ENCODE results near the gene BRSK1. TPM values are rescaled to one million over a fixed set of nuclear protein-coding genes. Genes with fewer than 3 reads are reported as not detected.

The BRSK1 gene
- total RNA-seq, 1 donor from 2014 or later: 23.9 TPM

DNA sequence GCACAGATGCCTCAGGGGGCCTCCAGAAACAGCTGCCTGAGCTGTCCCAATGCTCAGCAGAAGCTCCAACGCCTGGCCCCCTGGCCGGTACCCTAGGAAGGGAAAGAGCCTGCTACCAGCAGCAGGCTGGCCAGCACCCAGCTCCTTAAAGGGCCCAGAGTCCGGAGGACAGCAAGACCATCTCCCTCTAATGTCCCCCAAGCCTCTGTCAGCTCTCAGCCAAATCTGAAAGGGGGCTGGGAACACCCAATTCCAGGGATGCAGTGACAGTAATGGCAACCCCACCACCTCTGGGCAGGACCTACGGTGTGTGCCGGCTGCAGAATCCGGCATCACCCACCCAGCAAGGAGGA, 29.2 kb upstream of the BRSK1 start:
- H3K27me3 Mint-ChIP-seq (ENCODE audit: unreplicated experiment): no peaks in the 10 kb centered on the region
- H3K4me1 Mint-ChIP-seq (ENCODE audit: unreplicated experiment): peaks cover 45% of the 10 kb centered on the region
- no peaks in the 10 kb centered on the region for H3K36me3 Mint-ChIP-seq (ENCODE audit: unreplicated experiment)
- no peaks in the 10 kb centered on the region for H3K9me3 Mint-ChIP-seq (ENCODE audit: unreplicated experiment)
- H3K4me3 Mint-ChIP-seq (ENCODE audit: unreplicated experiment): no peak overlapping the region
- H3K27ac Mint-ChIP-seq (ENCODE audit: unreplicated experiment): no peak overlapping the region
- no peak for DNase-seq (ENCODE audit: extremely low spot score, unreplicated experiment)
- TF ChIP-seq, protein P1, sequence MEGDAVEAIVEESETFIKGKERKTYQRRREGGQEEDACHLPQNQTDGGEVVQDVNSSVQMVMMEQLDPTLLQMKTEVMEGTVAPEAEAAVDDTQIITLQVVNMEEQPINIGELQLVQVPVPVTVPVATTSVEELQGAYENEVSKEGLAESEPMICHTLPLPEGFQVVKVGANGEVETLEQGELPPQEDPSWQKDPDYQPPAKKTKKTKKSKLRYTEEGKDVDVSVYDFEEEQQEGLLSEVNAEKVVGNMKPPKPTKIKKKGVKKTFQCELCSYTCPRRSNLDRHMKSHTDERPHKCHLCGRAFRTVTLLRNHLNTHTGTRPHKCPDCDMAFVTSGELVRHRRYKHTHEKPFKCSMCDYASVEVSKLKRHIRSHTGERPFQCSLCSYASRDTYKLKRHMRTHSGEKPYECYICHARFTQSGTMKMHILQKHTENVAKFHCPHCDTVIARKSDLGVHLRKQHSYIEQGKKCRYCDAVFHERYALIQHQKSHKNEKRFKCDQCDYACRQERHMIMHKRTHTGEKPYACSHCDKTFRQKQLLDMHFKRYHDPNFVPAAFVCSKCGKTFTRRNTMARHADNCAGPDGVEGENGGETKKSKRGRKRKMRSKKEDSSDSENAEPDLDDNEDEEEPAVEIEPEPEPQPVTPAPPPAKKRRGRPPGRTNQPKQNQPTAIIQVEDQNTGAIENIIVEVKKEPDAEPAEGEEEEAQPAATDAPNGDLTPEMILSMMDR (IDR thresholded peaks at IDR 0.05): no peak

- no peaks in the 10 kb centered on the region for H3K9me3 Mint-ChIP-seq (ENCODE audit: unreplicated experiment)
- no peaks in the 10 kb centered on the region for H3K27me3 Mint-ChIP-seq (ENCODE audit: unreplicated experiment)
- TF ChIP-seq, protein P1 (IDR thresholded peaks at IDR 0.05): no peak
- H3K4me1 Mint-ChIP-seq (ENCODE audit: unreplicated experiment): peaks cover 49% of the 10 kb centered on the region
- peak overlapping the region; percentile 37 for H3K27ac Mint-ChIP-seq (ENCODE audit: unreplicated experiment)
- DNase-seq (ENCODE audit: extremely low spot score, unreplicated experiment): no peak
- peak overlapping the region; percentile 95 for H3K4me3 Mint-ChIP-seq (ENCODE audit: unreplicated experiment)
- H3K36me3 Mint-ChIP-seq (ENCODE audit: unreplicated experiment): no peaks in the 10 kb centered on the region
These were observed 28.0 kb upstream of the BRSK1 start for GRCh38 chr19:55255618-55256423.

DNA sequence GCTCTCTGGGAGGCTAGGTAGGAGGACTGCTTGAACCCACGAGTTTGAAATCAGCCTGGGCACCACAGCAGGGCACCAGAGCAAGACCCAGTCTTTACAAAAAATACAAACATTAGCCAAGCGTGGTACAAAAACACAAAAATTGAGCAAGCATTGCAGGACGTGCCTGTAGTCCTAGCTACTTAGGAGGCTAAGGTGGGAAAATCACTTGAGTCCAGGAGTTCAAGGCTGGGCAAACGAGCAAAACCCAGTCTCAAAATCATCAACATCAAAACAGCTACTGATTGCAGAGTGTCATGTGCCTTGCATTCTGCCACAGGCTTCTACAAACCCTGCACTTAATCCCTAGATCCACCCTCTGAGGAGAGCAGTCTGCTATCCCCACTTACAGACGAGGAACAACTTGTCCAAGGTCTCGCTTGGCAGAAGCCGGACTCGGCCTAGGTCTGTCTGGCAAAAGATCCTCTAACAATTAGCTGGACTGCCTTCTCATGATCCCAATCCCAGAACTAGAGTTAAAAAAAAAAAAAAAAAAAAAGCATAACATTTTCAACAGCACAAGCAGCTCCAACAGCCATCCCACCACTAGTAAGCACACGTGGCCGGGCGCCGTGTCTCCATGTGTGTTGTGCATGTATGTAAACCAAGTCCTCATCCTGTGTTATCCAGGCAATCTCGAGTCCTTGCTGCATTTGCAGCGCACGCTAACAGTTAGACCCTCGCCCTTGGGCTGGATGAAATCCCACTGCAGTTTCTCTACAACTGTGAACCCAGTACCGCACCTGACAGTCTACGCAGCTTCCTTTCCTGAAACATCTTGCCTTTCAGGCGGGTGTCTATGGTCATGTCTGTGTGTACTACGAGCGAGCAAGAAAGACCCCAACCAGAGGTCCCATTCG, 27.0 kb upstream of the BRSK1 start:
- H3K27me3 Mint-ChIP-seq (ENCODE audit: unreplicated experiment): no peaks in the 10 kb centered on the region
- DNase-seq (ENCODE audit: extremely low spot score, unreplicated experiment): no peak
- peak overlapping the region; percentile 91 for H3K27ac Mint-ChIP-seq (ENCODE audit: unreplicated experiment)
- H3K36me3 Mint-ChIP-seq (ENCODE audit: unreplicated experiment): no peaks in the 10 kb centered on the region
- TF ChIP-seq, protein P1 (IDR thresholded peaks at IDR 0.05): no peak
- no peaks in the 10 kb centered on the region for H3K9me3 Mint-ChIP-seq (ENCODE audit: unreplicated experiment)
- peaks cover 47% of the 10 kb centered on the region for H3K4me1 Mint-ChIP-seq (ENCODE audit: unreplicated experiment)
- H3K4me3 Mint-ChIP-seq (ENCODE audit: unreplicated experiment): peak overlapping the region; percentile 95

- Mint-ChIP-seq H3K36me3 (ENCODE audit: unreplicated experiment) (peaks cover 2% of the 10 kb centered on the region), H3K9me3 (ENCODE audit: unreplicated experiment) (no peaks in the 10 kb centered on the region), H3K4me1 (ENCODE audit: unreplicated experiment) (peaks cover 47% of the 10 kb centered on the region), H3K27ac (ENCODE audit: unreplicated experiment) (peak overlapping the region; percentile 91), H3K27me3 (ENCODE audit: unreplicated experiment) (no peaks in the 10 kb centered on the region), H3K4me3 (ENCODE audit: unreplicated experiment) (peak overlapping the region; percentile 95)
- DNase-seq (ENCODE audit: extremely low spot score, unreplicated experiment): no peak
- TF ChIP-seq, protein P1 (IDR thresholded peaks at IDR 0.05): no peak
These were observed 26.1 kb upstream of the BRSK1 start for GRCh38 chr19:55257461-55258420.
